Mesenteric fat pad (tissue), 1 donor: Measurements from ENCODE around the gene SYNGR3. TPM values are rescaled to one million over a fixed set of nuclear protein-coding genes. Genes with fewer than 3 reads are reported as not detected.
"Not testable (repeated sequence)": the region's sequence is repeated elsewhere in the genome, so short reads cannot be mapped to it uniquely, and the experiment has no call there.

Experiments
- DNase-seq: peaks from one replicate; pipeline ENCODE4 v3.0.0-alpha.2; 2020; ENCODE audit warnings: low spot score
- long read RNA-seq: library from polyadenylated mRNA; unstranded; transcript quantifications from one replicate; pipeline ENCODE4 v2.0.0, GENCODE V29; 2020
- total RNA-seq: library from RNA; stranded (reverse); fragmentation: NEBNext Ultra II Directional; extraction: Animal tissue kit (Norgen Biotek cat#: 25700); gene quantifications from one replicate; pipeline ENCODE4 v1.2.1, GENCODE V29; 2021
- donor health status: DM: yes; HTN: yes; CAD: no.

Gene SYNGR3, protein sequence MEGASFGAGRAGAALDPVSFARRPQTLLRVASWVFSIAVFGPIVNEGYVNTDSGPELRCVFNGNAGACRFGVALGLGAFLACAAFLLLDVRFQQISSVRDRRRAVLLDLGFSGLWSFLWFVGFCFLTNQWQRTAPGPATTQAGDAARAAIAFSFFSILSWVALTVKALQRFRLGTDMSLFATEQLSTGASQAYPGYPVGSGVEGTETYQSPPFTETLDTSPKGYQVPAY
- total RNA-seq, result not detected
- long read RNA-seq, partial matches to known transcripts, result 0 of 1 reads
- long read RNA-seq, other reads (novel, unspliced or antisense), result 0 of 1 reads

- DNase-seq, result no peak
Measured at GRCh38 chr16:1989209-1990100, at the start of gene SYNGR3. SYNGR3 (plus strand) TSS chr16:1989970; CDS start chr16:1990103, 133 bp downstream.

- no peak for DNase-seq
Measured at GRCh38 chr16:1940273-1941161, 49.3 kb upstream of the SYNGR3 start.

DNA sequence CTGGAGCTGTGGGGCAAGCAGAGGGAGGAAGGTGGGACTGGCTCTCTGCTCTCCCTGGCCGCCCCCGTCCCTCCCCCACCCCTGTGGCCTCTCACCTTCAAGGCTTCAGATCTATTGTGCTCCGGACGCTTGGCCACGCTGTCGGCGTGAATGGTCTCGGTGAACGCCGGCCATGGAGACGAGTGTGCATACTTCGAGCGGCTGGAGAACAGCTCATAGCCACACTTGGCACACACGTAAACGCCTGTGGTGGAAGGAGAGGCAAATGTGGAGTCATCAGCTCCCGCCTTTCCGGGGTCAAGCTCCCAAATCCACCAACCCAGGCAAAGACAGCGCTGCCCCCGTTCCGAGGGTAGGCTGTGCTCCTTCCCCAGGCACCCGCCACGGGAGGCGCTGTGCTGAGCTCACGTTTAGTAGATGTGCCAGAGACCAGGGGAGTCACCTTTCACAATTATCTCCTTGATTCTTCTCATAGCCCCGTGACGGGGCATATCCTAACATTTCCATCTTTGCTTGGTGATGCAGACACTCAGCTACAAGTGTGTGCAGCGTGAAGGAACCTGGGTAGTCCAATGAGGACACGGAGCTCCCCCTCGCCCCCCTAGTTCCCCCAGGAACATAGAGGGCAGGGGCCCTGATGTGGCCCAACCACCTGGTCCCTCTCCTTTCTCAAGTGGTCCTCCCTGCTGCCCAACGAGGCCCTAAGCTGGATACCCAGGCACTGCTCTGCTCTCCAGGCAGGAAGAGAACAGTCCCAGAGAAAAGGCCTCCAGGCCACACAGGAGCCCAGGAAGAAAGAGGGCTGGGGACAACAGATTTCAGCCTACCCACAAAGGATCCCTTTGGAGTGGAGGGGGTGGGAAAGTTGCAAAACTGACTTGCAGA is 48.4 kb upstream of the SYNGR3 start:
- DNase-seq, result no peak

- no peak for DNase-seq
Measured at GRCh38 chr16:1942047-1942809, 47.5 kb upstream of the SYNGR3 start.

DNA sequence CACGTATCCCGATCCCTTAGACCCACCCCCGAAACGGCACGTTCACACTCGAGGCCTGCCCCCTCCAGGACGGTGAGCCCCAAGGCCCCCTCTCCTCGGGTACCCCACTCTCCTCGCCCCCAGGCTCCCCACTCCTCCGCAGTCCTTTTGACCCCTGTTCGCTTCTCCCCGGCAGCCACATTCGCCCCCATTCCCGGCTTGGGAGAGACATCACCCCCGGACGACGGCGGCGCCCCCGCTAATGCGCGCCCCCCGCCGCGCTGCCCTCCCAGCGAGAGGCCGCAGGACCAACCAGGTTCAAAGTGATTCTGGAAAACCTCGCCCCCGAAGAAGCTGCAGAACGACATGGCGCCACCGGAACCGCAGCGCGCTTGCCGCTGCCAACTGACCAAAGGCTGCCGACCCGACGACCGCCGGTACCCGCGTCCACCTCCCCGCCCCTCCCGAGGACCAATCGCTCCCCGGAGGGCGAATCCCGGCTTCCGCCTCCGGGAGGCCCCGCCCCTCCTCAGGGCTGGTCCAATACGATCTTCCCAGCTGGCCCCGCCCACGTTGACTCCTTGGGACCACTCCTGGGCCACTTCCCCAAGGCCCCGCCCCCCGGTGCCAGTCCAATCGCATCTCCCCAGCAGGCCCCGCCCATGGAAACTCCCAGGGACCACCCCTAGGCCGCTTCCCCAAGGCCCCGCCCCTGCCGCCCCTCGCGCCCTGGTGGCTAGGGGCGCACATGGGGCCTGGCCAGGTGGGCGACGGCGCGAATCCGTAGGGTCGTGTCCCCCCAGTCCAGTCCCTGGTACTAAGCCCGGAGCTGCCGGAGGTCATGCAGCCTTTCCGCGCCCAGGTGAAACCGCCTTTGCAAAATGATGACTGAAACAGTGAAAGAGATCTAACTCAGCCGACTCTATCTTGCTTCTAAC is 46.7 kb upstream of the SYNGR3 start, which contains the start of gene MSRB1:
Gene MSRB1 (minus strand): TSS at position 390 of the 917 bp plus-strand sequence. CDS start 43 bp downstream, at position 347.
- DNase-seq, result peak; percentile 100

DNA sequence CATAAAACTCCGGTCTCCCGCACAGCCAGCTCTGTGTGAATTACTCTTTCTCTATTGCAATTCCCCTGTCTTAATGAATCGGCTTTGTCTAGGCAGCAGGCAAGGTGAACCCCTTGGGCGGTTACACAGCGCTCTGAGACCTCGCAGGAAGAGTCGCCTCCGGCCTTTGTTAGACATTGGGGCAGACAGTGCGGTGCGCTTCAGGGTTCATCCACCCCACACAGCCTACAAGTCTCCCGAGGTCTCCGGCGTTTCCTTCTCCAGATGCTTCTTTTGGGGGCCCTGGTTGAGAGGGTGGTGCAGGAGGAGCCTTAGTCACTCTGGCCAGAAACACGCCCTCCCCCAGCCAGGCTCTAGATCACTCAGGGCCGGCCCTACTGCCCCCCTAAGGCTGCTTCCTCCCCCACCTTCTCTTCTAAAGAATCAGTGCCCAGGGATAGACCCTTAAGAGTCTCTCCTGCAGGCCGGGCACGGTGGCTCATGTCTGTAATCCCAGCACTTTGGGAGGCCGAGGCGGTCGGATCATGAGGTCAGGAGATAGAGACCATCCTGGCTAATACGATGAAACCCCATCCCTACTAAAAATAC is 45.1 kb upstream of the SYNGR3 start:
- DNase-seq, result no peak

- DNase-seq, result no peak
Measured at GRCh38 chr16:1945559-1946391, 44.0 kb upstream of the SYNGR3 start.

GRCh38 chr16:1946495-1947368 is 43.0 kb upstream of the SYNGR3 start:
- no peak for DNase-seq

- DNase-seq, result no peak
Measured at GRCh38 chr16:1947369-1947670, 42.5 kb upstream of the SYNGR3 start.

DNA sequence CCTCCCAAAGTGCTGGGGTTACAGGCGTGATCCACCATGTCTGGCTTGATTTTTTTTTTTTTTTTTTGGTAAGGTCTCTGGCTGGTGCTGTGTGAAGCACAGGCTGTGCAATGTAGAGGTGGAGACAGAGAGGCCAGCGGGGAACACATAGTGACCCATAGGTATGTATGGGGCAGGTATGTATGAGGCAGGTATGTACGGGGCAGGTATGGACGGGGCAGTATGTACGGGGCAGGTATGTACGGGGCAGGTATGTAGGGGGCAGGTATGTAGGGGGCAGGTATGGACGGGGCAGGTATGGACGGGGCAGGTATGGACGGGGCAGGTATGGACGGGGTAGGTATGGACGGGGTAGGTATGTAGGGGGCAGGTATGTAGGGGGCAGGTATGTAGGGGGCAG is 40.3 kb upstream of the SYNGR3 start:
- no peak for DNase-seq

DNA sequence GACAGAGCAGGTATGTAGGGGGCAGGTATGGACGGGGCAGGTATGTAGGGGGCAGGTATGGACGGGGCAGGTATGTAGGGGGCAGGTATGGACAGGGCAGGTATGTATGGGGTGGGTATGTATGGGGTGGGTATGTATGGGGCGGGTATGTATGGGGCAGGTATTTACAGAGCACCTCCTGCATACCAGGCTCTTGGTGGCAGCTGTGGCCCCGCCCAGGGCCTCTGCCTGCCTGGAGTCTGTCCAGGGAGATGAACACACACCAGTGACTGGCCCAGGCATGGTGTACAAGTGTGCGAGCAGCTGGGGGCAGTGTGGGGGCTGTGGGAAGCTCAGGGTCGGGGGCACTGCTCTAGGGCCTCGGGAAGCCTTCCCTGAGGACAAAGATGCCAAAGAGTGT is 39.7 kb upstream of the SYNGR3 start:
- DNase-seq, result no peak

- DNase-seq, result no peak
Measured at GRCh38 chr16:1950559-1950958, 39.2 kb upstream of the SYNGR3 start.

- DNase-seq, result no peak
Measured at GRCh38 chr16:1953734-1954133, 36.0 kb upstream of the SYNGR3 start.

GRCh38 chr16:1957434-1958142 is 32.2 kb upstream of the SYNGR3 start:
- DNase-seq, result not testable (repeated sequence)

DNA sequence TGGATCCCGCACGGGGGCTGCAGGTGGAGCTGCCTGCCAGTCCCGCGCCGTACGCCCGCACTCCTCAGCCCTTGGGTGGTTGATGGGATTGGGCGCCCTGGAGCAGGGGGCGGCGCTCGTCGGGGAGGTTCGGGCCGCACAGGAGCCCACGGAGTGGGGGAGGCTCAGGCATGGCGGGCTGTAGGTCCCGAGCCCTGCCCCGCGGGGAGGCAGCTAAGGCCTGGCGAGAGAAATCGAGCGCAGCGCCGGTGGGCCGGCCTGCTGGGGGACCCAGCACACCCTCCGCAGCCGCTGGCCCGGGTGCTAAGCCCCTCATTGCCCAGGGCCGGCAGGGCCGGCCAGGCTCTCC is 31.7 kb upstream of the SYNGR3 start:
- not testable (repeated sequence) for DNase-seq
